GM03348 (cell line): ENCODE results near the gene MED13L.

ENCODE experiments used
- DNase-seq: peaks from one replicate; pipeline ENCODE4 v3.0.0; 2012; ENCODE audit warnings: low spot score

The MED13L gene

DNA sequence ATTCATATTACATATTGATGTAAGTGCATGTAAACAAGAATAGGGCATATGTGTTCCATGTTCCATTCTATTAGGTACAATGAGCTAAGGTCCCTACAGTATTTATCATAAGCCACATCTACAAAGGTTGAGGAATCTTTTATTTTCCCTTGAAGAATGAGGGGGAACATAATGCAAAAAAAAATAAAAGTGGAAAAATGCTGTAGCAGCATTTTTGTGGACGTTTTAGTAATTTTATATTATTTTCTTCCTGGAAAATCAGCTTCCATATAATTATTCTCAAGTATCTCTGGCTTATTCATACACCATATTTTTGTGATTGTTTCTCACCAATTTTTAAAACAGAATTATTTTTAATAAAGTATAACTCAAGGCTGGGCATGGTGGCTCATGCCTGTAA, 148.7 kb downstream of the MED13L start:
- DNase-seq = no peak

DNA sequence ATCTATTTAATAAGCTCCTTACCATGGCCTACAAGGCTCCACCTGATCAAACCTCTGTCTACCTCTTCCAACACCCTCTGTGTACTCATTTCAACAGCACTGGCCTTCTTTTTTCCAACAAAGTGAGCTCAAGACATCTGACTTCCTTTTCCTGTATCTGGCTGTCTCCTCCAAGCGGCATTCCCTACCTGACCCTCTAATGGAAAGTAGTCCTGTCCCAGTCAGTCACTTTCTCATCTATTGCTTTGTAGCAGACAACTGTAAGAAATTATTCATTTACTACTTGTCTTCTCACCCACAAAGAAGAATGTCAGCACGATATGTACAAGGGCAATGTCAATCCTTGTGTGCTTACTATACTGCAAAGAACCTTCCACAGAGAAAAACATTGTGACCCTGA, 149.6 kb downstream of the MED13L start:
- no peak for DNase-seq

DNA sequence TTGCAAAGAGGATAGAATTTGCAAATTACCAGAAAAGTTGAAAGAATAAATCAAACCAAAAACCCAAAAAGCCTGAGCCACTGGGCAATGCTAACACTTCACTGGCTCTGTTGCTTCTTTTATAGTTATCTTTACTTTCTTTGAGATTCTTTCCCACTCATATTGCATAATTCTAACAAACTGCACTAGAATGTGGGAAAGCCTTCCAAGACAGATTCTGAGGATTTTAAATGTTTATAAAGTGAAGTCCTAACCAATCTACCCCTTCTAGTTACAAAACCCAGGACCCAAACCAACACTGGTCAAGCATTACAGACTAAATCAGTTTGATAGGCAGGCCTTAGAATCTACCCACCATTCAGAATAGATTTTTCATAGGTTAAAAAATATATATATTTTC, 150.9 kb downstream of the MED13L start:
- DNase-seq = peak; percentile 41

DNA sequence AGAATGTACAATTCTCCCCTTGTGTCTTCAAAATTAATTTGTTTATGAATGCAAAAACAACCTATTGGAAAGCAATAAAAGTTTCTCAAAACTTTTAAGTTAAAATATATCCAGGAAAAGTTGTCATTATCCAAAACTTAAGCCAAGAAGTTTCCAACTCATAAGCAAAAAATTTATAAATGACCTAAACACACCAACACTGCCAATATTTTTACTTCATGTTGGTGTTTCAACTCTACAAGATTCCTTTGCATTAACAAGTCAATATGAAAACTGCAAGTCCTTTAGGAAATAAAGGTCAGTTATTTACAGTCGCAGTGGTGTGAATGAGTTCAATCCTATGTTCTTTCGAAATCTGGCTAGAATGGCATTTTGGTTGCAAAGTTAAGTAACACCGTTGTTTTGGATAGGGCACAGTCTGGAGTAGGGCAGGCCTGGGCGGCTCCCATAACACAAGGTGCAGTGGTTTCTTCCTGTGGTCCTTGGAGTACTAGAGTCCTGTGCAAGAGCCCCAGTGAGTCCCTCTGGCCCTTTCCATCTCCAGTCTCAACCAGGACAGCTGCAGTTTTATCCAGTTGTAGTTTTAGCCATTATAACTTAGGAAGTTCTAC, 151.4 kb downstream of the MED13L start:
- DNase-seq = no peak

DNA sequence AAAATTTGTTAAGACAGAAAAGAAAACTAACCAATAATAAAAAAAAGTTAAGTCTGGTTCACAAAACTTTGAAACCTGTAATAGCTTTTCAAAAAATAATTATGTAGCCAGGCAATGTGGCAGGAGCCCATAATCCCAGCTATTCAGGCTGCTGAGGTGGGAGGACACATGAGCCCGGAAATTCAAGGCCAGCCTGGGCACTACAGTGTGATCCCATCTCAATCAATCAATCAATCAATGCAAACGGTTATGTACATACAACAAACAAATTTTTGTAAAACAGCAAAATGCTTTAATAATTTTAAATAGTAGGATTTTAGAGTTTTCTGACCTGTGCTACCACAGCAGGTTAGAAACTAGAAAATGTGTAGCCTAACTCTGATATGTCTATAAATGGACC, 152.4 kb downstream of the MED13L start:
- DNase-seq = no peak

DNA sequence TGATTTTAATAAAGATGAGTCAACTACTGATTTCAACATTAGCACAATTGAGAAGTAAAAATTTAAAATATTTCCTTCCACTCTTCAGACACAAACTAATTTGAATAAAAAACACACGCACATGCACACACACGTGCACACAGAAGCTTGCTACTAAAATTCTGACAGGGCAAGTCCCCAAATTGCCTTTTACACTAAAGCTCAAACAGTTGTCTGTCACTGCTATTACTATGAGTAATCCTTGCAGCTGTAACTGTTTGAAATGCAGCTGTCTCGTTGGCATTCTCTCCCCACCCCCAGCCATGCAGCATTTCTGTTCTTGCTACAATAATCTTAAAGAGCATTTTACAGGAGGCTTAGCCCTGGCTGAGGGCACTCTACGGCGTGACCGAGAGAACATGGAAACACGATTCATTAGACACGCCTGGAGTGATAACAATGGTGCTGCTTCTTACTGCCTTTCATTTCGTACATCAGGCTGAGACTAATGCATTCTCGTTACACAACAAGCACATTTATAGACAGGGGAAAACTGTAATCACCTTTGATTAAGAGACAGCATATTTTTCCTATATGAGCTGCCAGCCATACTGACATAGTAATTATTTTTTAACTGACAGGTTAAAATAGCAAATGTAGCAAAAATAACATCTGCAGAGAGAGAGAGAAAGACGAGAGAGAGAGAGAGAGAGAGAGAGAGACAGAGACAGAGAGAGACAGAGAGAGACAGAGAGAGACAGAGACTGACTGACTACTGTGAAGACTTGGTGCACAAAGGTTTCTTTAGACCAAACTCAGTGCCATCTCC, 153.8 kb downstream of the MED13L start:
- DNase-seq = peak; percentile 28

DNA sequence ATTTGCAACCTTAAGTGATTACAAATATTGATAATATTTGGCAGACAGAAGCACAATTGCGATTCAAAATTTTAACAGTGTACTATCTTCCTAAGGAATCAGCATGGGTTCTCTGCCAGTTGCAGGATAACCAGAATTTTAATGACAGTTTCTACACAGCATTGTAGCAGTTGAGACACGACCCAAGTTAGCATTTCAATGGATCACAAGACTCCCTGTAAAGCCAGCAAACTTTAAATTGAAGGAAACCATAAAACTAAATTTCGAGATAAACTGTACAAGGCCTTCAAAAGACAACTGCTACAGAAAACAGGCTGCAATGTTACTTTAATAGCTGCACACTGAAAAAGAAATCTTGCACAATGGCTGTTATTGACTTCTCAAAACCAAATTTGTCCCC, 154.9 kb downstream of the MED13L start:
- no peak for DNase-seq

DNA sequence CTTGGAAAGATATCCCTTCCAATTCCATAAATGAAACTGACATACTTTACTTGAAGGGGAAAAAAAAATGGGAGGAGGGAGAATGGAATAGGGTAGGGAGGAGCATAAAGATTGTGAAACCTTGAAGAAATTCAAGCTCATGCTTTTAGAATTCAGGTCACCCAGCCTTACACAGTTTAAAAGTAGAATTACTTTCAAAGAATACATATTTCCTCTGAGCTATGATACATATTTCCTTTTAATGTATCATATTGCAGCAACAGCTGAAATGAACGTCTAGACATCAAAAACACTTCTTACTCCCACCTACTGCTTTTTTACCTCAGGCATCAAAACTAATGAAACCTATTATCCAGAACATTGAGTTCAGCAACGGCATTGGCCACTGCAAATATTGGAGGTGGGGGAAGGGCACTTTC, 156.0 kb downstream of the MED13L start:
- peak; percentile 50 for DNase-seq

DNA sequence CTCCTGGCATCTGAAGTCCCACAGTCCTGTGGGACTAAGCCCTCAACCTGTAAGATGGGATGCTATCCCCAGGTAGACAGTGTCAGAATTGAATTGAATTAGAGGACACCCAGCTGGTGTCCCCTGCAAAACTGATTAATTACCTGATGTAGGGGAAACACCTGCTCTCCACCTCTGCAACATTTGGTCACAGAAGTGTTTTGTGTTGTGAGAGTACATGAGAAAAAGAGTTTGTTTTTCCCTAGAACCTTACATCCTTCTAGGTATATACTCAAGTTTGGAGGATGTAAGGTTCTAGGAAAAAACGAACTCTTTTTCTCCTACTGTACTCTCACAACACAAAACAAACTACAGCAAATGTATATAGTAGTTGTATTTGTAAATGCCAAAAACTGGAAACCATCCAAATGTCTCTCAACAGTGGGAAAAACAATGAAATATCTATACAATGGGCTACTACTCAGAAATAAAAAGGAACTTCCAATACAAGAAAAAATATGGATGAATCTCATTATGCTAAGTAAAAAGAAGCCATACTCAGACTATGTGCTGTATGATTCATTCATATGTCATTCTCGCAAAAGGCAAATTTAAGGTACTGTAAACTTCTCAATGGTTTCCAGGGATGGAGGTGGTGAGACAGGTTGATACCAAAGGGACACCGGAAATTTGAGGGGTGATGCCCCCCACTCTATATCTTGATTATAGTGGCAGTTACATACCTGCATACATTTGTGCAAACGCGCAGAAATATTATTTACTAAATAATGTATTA, 160.7 kb downstream of the MED13L start:
- no peak for DNase-seq

DNA sequence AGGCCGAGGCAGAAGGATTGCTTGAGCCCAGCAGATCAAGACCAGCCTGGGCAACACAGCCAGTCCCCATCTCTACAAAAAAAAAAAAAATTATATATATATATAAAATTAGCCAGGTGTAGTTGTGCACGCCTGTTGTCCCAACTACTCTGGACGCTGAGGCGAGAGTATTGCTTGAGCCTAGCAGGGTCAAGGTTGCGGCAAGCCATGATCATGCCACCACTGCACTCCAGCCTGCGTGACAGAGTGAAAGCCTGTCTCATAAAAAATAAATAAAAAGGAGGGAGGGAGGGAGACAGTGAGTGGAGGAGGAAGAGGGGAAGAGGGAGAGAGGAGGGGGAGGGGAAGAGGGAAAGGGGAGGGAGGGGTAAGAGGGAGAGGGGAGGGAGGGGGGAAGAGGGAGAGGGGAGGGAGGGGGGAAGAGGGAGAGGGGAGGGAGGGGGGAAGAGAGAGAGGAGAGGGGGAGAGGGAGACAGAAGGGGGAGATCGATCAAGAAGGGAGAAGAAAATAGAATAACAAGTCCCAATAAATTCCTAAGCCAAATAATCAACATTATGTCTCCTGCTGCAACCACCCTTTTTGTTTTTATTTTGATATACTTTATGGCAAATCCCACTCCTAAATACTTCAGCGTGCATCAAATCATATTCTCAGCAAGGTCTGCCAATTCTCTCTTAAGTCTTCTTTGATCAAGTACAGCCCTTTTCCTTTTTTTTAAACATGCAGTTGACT, 163.9 kb downstream of the MED13L start:
- no peak for DNase-seq

DNA sequence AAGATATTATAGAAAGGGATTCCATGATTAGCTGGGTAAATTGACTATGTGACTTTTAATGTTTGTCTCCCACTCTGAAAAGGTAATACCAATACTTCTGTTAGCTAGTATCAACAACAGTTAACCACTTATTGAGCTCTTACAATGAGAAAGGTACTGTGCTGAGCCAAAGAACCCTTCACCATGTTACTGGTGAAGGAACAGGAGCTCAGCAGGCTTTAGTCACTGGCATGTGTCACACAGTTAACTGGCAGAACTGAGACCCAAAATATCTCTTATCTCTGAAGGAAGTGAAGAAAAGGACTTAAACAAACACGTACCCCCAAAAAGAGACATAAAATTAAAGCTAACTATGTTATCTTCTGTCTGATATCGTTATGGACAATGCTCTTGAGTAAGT, 170.6 kb downstream of the MED13L start:
- DNase-seq = no peak

DNA sequence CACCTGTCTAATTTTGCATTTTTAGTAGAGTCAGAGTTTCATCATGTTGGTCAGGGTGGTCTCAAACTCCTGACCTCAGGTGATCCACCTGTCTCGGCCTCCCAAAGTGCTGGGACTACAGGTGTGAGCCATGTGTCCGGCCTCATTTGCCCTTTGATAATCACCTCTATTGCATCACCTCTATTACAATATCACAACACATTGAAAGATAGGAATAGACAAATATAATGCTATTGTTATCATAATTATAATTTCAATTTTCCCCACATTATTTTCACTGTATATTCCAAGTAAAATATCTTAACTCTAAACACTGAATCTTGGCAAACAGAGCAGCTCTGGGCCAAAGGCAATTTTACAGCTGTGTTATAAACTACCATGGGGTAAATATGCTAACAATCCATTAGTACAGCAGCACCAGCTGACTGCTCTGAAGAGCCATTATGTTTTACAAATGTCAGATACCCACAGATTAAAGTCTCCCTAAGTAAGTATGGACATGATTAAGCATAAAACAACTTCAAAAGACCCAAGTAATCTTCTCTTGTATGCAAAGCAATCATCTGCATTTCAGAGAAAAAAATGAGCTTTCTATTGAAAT, 173.2 kb downstream of the MED13L start:
- no peak for DNase-seq

DNA sequence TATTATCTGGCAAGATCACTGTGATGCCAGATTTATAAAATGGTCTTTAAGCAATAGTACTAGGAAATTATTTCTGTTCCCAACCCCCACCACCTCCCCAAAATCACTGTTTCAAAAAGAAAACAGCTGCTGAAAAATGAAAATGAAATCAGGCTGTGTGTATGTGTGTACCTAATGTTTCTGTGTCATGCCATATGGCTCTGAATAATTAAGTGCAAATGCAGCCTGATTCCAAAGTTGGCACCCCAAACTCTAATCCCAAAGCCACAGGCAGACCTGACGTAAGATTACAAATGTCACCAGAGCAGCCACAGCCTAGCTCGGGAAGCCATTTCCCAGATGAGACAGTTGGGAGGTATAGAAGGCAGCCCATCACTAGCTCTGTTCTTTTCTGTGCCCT, 175.5 kb downstream of the MED13L start:
- DNase-seq = no peak

DNA sequence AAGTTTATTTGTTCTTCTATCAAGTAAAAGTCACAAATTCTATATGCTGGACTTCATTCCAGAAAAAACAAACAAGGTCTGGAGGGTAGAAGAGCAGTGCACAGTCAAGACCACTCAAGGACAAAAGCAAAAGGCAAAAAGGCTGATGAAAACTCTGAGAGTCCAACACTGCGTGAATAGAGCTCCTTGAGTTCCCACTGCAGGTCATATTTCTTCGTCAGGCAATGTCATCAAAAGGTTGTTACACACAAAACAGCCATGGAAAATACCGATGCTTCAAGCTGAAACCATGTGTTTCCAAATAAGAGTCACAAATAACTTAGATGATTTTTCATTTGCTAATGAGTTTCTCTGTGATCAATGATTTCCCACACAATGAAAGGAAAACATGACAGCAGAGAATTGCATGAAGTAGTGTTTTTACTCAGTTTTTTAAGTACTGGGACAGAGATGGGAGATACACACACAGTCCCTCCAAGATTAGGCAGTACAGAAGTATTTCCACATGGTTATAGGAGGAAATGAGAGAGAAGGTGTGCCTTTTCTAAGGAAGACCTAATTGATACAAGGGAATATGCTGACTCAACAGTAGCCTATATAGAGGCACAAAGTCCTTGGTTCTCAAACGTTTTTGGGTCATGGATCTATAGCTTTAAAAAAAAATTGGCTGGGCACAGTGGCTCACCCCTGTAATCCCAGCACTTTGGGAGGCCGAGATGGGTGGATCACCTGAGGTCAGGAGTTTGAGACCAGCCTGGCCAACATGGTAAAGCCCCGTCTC, 177.7 kb downstream of the MED13L start:
- no peak for DNase-seq

DNA sequence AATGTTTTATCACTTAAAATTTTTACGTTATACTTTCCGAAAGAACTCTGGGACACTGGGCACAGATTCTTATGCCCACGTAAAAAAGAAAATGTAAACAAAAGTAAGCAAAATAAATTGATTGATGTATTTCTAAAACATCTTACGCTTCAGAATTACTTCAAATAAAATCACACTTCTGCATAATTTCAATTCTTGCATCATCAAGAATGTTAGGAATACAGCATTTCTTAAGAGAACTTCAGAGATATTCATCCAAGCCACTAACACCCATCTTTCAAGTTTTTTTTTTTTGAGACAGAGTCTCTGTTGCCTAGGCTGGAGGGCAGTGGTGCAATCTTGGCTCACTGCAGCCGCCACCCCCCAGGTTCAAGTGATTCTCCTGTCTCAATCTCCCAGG, 180.6 kb downstream of the MED13L start:
- DNase-seq = no peak

DNA sequence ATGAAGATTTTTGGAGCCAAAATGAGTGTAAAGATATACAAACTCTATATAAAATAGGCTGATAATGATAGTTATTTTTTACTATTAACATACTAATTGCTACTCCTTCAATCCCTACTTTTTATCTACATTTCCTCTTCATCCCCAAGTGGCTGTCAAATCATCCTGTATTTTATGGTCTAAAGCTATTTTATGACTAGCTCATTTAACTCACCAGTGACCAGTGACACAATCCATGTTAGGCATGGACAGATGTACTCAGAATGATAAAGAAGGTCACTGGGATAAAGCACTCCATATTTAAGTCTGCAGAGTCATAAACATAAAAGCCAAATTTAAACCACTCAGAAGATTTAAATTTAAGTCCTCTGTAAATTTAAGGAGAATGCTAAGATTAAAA, 183.0 kb downstream of the MED13L start:
- no peak for DNase-seq

DNA sequence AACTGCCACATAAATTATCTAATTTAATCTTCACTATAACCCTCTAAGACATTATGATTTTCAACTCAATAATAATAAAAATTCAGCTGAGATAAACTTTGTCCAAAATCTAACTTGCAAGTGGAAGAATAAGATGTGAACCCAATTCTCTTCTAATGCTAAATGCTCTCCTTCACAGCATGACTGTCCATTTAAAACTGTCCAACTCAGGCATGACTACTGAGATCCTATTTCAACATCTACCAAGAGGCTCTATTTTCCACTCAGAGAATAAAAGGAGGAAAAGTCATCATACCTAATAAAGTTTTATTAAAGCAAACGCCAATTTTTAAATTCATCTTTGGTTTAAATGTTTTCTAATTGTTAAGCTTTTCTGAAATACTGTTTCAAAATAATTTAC, 183.6 kb downstream of the MED13L start:
- DNase-seq = no peak

DNA sequence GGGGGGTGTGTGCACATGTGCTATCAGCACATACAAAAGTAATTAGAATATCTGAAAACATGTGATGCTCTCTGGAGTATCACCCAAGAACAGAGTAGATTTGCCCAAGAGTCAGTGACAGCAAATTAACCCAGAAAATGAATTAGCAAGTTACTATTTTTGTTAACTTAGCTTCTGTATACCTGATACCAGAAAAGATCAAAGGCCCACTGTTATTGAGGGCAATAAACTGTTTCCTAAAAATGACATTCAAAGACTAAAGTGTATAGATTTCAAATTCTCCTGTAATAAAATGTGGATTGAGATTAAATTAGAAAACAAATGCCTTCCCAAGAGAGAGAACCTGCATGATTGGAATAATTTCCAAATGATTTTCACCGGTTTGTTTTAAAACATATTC, 184.7 kb downstream of the MED13L start:
- DNase-seq = no peak

DNA sequence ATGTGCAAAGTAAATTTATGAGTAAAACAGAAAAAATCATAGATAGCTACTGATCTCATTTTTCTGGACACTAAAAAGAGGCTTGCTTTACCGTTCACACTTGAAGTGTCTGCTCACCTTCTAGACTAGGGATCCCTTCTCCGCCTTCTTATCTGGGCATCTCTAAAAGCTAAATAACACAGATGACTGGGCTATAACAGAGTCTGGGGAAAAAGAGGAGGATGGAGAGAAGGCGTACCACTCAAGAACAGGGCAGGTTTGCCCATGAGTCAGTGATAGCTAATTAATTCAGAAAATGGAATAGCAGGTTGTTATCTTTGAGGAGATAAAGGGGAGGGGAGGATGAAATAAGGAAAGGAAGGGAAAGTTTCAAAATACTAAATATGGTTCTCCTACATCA, 185.3 kb downstream of the MED13L start:
- no peak for DNase-seq

DNA sequence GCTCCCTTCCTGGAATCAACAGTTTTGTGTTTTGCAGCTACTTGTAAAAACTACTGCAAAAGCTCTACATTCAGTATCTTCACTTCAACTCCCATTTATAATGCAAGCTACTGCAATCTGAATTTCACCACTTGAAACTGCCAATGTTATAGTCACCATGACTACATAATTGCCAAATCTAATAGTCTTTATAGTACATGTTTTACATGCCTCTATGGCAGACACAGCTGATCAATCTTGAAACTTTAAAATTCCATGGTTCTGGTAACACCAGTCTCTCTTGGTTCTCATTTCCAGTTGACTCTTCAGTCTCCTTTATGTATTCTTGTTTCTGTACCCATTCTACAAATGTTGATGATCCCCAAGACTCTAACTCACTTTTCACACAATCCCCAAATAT, 185.9 kb downstream of the MED13L start:
- no peak for DNase-seq

DNA sequence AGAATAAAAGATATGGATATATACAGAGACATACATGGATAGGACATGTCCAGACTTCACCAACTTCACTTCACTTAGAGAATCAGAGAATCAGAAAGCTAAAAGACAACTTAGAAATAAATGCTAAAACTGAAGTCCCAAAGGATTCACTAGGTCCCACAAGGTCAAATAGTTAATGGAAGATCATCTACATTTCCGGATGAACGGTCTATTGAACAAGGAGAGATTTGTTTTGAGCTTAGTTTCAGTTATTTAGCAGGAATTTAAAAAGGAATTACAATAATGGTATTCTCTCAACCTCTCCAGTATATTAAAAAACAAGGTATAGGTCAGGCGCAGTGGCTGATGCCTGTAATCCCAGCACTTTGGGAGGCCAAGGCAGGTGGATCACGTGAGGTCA, 187.0 kb downstream of the MED13L start:
- no peak for DNase-seq
